GM12878 (cell line): ENCODE measurements around the gene MSS51.

Experiments
- EP300 ChIP-seq, 2 experiments: fragments of 150-350 bp in 1 of 2; IDR thresholded peaks; 2 replicates each; pipeline ENCODE4 v1.6.1; 2011 to 2012; ENCODE audit warnings: low read depth in 2 of 2, low read length in 2 of 2, borderline replicate concordance in 1 of 2, improper control_type of control experiment in 1 of 2, inconsistent platforms in 1 of 2; ENCODE audit not compliant: control insufficient read depth in 1 of 2
- EZH2 ChIP-seq: IDR thresholded peaks from 2 replicates; pipeline ENCODE4 v1.6.1; 2012; ENCODE audit warnings: low read depth, mild to moderate bottlenecking, control low read depth, inconsistent platforms, low read length, borderline replicate concordance; ENCODE audit not compliant: control insufficient read depth
- FOXM1 ChIP-seq: IDR thresholded peaks from 2 replicates; pipeline ENCODE4 v1.6.1; 2012; ENCODE audit warnings: low read depth, mild to moderate bottlenecking, inconsistent platforms, low read length, moderate library complexity
- HDGF ChIP-seq: fragments of 450-650 bp; IDR thresholded peaks from 2 replicates; pipeline ENCODE4 v1.6.1; 2016; ENCODE audit warnings: antibody characterized with exemption
- RB1 ChIP-seq: fragments of 450-650 bp; formaldehyde crosslinking; IDR thresholded peaks from 2 replicates; pipeline ENCODE4 v1.6.1; 2017; ENCODE audit warnings: mild to moderate bottlenecking, borderline replicate concordance
- SIX5 ChIP-seq: IDR thresholded peaks from 2 replicates; pipeline ENCODE4 v1.6.1; 2011; ENCODE audit warnings: mild to moderate bottlenecking, low read depth, low read length, moderate library complexity; ENCODE audit not compliant: severe bottlenecking
- TF ChIP-seq, protein P1 (sequence below): fragments of 450-650 bp; IDR thresholded peaks from 2 replicates; pipeline ENCODE4 v1.6.1; 2018; ENCODE audit warnings: mild to moderate bottlenecking, low read depth, moderate library complexity; ENCODE audit not compliant: partially characterized antibody
- TF ChIP-seq, protein P2 (sequence below): IDR thresholded peaks from 2 replicates; pipeline ENCODE4 v1.6.1; 2012; ENCODE audit warnings: low read depth, low read length, improper control_type of control experiment
- TF ChIP-seq, protein P3 (sequence below): IDR thresholded peaks from 2 replicates; pipeline ENCODE4 v1.6.1; 2012; ENCODE audit warnings: mild to moderate bottlenecking, low read depth, low read length

DNA sequence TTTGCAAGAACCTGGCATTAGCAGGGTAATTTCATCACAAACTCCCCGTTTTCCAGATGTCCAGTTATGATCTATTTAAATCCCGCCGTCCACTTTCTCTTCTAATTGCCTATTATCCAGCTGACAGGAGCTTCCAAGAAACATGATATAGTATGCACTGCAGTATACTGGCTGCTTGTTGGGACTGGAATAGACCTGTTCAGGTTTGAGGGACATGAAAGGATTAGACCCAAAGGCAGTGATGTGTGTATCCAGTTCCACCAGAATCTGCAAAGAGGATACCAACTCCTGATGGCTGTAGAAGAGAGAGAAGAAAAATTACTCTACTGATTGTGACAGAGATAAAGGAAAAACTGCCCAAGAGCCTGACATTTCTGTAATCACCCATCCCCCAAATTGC is 8.9 kb downstream of the MSS51 start:
- TF ChIP-seq RB1: no peak
- TF ChIP-seq HDGF: no peak
- TF ChIP-seq SIX5: no peak
- TF ChIP-seq, protein P1, sequence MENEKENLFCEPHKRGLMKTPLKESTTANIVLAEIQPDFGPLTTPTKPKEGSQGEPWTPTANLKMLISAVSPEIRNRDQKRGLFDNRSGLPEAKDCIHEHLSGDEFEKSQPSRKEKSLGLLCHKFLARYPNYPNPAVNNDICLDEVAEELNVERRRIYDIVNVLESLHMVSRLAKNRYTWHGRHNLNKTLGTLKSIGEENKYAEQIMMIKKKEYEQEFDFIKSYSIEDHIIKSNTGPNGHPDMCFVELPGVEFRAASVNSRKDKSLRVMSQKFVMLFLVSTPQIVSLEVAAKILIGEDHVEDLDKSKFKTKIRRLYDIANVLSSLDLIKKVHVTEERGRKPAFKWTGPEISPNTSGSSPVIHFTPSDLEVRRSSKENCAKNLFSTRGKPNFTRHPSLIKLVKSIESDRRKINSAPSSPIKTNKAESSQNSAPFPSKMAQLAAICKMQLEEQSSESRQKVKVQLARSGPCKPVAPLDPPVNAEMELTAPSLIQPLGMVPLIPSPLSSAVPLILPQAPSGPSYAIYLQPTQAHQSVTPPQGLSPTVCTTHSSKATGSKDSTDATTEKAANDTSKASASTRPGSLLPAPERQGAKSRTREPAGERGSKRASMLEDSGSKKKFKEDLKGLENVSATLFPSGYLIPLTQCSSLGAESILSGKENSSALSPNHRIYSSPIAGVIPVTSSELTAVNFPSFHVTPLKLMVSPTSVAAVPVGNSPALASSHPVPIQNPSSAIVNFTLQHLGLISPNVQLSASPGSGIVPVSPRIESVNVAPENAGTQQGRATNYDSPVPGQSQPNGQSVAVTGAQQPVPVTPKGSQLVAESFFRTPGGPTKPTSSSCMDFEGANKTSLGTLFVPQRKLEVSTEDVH: no peak
- no peak for TF ChIP-seq FOXM1
- TF ChIP-seq EP300 (IDR thresholded peaks at IDR 0.05; ENCODE audit: borderline replicate concordance in 1 of 2, control insufficient read depth in 1 of 2, low read depth in 2 of 2, low read length in 2 of 2): no peak
- TF ChIP-seq, protein P2, sequence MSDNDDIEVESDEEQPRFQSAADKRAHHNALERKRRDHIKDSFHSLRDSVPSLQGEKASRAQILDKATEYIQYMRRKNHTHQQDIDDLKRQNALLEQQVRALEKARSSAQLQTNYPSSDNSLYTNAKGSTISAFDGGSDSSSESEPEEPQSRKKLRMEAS: no peak
- TF ChIP-seq, protein P3, sequence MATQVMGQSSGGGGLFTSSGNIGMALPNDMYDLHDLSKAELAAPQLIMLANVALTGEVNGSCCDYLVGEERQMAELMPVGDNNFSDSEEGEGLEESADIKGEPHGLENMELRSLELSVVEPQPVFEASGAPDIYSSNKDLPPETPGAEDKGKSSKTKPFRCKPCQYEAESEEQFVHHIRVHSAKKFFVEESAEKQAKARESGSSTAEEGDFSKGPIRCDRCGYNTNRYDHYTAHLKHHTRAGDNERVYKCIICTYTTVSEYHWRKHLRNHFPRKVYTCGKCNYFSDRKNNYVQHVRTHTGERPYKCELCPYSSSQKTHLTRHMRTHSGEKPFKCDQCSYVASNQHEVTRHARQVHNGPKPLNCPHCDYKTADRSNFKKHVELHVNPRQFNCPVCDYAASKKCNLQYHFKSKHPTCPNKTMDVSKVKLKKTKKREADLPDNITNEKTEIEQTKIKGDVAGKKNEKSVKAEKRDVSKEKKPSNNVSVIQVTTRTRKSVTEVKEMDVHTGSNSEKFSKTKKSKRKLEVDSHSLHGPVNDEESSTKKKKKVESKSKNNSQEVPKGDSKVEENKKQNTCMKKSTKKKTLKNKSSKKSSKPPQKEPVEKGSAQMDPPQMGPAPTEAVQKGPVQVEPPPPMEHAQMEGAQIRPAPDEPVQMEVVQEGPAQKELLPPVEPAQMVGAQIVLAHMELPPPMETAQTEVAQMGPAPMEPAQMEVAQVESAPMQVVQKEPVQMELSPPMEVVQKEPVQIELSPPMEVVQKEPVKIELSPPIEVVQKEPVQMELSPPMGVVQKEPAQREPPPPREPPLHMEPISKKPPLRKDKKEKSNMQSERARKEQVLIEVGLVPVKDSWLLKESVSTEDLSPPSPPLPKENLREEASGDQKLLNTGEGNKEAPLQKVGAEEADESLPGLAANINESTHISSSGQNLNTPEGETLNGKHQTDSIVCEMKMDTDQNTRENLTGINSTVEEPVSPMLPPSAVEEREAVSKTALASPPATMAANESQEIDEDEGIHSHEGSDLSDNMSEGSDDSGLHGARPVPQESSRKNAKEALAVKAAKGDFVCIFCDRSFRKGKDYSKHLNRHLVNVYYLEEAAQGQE: no peak
- TF ChIP-seq EZH2: no peak
